ENCODE data around the gene GTF2IRD2.
"Not testable (repeated sequence)": the region's sequence is repeated elsewhere in the genome, so short reads cannot be mapped to it uniquely, and the experiment has no call there.

- TF ChIP-seq POLR2A (IDR thresholded peaks at IDR 0.05; ENCODE audit: control extremely low read depth in 1 of 2, low read depth in 2 of 2, low read length in 2 of 2); SP1 (IDR thresholded peaks at IDR 0.05; ENCODE audit: low read depth, low read length); USF2 (IDR thresholded peaks at IDR 0.05; ENCODE audit: low read length); RXRA (IDR thresholded peaks at IDR 0.05; ENCODE audit: insufficient read depth, low read depth, low read length); FOSL1 (IDR thresholded peaks at IDR 0.05; ENCODE audit: insufficient read depth, low read depth, low read length): not testable (repeated sequence)
- TF ChIP-seq, protein P1, sequence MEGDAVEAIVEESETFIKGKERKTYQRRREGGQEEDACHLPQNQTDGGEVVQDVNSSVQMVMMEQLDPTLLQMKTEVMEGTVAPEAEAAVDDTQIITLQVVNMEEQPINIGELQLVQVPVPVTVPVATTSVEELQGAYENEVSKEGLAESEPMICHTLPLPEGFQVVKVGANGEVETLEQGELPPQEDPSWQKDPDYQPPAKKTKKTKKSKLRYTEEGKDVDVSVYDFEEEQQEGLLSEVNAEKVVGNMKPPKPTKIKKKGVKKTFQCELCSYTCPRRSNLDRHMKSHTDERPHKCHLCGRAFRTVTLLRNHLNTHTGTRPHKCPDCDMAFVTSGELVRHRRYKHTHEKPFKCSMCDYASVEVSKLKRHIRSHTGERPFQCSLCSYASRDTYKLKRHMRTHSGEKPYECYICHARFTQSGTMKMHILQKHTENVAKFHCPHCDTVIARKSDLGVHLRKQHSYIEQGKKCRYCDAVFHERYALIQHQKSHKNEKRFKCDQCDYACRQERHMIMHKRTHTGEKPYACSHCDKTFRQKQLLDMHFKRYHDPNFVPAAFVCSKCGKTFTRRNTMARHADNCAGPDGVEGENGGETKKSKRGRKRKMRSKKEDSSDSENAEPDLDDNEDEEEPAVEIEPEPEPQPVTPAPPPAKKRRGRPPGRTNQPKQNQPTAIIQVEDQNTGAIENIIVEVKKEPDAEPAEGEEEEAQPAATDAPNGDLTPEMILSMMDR (IDR thresholded peaks at IDR 0.05; ENCODE audit: control extremely low read depth in 1 of 3, insufficient read depth in 1 of 3, low read depth in 1 of 3, low read length in 3 of 3), result not testable (repeated sequence)
These were observed 21.4 kb downstream of the GTF2IRD2 start for GRCh38 chr7:74829959-74830358.
